ELR (cell line): ENCODE measurements around the gene PCNT.

Source experiments
- DNase-seq: peaks from one replicate; pipeline ENCODE4 v3.0.0-alpha.2; 2015; ENCODE audit warnings: low read depth

The PCNT gene

DNA sequence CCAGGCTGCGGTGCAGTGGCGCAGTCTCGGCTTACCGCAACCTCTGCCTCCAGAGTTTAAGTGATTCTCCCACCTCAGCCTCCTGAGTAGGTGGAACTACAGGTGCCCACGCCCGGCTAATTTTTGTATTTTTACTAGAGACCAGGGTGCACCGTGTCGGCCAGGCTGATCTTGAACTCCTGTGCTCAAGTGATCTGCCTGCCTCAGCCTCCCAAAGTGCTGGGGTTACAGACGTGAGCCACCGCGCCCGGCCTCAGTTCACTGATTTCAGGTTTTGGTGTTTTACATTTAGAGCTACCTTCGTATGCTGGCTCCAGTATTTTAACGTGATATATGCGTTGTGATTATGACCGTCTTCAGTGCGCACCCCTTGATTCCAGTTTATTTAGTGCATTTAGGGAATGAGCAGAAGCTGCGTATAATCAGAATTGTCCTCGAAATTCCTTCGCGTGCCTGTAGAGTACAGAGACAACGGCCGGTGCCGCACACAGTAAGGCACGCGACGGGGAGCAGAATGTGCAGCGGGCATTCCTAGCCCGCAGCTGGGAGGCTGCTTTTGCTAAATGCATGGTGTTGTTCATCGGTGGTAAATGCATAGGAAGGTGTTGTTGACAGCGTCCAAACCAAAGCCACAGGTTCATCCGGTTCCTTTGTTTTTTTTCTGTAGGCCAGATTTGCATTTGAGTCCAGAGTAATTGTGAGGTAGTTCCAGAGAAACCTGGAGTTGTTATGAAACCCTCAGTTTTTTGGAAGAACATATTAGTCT lies 85.9 kb downstream of the PCNT start:
- DNase-seq, result no peak

DNA sequence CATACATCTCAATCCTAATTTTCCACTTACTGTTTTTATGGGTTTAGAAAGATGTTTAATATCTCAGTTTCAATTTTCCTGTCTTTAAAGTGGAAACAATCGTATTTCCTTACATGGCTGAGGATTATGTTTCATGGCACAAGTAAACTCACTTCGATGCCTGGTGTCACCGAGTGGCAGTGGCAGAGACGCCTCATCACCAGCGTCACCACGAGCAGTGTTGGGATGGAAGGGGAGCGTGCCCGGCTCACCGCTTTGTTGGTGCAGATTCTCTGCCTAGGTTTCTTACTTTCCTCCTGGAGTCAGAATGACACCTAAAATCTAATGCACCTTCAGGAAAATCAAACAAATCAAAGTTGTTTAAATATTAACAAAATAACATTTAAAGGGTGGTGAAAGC lies 86.6 kb downstream of the PCNT start:
- no peak for DNase-seq

DNA sequence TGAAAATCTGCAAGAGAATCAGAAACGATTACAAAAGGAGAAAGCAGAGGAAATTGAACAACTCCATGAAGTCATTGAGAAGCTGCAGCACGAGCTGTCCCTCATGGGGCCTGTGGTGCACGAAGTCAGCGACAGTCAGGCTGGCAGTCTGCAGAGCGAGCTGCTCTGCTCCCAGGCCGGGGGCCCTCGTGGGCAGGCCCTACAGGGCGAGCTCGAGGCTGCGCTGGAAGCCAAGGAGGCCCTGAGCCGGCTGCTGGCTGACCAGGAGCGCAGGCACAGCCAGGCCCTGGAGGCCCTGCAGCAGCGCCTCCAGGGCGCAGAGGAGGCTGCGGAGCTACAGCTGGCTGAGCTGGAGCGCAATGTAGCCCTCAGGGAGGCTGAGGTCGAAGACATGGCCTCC lies 87.3 kb downstream of the PCNT start:
- no peak for DNase-seq

DNA sequence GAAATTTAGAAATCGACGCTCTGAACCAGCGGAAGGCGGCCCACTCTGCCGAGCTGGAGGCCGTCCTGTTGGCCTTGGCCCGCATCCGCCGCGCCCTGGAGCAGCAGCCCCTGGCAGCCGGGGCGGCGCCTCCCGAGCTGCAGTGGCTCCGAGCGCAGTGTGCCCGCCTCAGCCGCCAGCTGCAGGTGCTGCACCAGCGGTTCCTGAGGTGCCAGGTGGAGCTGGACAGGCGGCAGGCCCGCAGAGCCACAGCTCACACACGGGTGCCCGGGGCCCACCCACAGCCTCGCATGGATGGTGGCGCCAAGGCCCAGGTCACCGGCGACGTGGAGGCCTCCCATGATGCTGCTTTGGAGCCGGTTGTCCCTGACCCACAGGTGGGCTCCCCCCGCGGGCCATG lies 87.7 kb downstream of the PCNT start:
- no peak for DNase-seq

DNA sequence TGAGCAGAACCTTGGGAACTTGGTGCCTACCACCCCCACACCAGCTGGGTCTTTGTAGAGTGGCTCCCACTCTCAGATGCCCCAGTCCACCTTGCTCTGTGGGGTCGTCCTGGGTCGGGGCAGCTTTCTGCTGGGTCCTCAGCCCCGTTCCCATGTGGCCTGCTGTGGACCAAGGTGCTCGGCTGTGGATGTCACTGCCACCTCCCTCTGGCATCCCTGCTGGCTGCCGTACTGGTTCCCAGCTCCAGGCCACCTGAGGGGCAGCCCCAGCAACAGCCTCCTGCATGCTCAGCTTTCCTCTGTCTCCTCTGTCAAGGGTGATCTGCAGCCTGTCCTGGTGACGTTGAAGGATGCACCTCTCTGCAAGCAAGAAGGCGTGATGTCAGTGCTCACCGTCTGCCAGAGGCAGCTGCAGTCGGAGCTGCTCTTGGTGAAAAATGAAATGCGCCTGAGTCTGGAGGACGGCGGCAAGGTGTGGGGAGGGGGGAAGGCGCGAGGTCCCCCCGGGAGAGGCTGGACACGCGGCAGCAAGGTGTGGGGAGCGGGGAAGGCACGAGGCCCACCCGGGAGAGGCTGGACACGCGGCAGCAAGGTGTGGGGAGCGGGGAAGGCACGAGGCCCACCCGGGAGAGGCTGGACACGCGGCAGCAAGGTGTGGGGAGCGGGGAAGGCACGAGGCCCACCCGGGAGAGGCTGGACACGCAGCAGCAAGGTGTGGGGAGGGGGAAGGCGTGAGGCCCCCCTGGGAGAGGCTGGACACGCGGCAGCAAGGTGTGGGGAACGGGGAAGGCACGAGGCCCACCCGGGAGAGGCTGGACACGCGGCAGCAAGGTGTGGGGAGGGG lies 88.8 kb downstream of the PCNT start:
- DNase-seq, result no peak

DNA sequence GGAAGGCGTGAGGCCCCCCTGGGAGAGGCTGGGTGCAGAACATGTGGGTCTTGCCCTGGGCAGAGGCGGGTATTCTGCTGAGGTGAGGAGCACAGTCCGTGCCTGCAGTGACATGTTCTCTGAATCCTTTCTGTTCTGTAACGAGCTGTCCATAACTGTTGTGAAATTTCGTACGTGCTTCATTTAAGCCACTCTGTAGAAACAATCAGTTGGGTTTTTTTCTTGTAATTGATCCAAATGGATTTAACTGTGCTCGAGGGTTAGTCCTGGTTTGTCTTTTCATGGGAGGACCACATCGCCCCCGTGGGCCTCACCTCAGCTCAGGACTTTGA lies 89.4 kb downstream of the PCNT start:
- DNase-seq, result no peak

DNA sequence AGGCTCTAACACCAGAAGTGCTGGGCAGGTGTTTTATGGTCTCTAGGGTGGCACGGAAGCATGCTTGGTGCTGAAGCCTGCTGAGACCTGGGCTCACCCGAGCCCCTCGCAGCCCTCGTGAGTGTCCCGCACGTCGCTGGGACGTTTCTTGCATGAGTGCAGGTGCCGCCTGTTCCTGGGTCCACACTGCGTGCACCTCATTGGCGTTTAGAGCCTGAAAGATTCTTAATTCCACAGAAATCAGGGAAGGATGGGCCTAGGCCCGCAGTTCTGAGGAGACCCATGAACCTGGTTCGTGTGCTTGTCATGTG lies 91.0 kb downstream of the PCNT start:
- DNase-seq, result no peak

DNA sequence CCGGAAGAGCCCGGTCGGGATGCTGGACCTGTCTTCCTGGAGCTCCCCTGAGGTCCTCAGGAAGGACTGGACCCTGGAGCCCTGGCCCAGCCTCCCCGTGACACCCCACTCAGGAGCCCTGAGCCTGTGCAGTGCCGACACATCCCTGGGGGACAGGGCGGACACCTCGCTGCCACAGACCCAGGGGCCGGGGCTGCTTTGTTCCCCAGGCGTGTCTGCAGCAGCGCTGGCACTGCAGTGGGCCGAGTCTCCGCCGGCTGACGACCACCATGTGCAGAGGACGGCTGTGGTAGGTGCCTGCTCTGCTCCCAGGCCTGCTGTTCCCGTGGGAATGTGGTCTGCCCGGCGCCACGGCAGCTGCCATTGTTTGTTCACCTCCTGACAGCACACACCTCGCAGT lies 92.6 kb downstream of the PCNT start:
- no peak for DNase-seq

DNA sequence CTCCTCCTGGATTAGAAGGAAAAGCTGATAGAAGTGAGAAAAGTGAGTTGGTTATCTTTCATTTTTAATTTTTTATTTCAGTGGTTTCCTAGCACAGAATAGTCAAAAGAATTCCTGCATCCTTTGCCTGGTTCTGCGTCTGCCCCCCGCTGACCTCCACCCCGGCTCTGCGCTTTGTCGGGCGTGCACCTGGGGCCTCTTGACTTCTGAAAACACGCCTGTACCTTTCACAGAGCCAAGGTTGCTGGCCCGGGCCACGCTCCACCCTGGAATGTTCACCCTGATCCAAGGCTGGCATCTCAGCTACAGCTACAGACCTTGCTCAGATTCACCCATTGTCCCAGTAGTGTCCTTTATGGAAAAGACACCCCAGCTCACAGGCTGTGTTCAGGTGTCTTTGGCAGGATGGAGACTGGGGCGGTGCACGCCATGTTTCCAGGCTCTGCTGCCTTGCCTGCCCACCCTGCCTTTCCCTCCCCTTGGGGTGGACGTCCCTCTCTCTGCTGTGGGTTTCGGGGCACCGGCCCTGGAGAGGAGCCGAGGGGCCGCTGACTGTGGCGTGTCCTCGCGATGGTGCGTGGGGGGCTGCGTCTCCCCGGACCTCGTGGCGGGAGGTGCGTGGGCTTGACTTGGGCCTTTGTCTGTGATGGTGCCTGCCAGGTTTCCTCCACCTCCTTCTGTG lies 94.5 kb downstream of the PCNT start:
- no peak for DNase-seq

DNA sequence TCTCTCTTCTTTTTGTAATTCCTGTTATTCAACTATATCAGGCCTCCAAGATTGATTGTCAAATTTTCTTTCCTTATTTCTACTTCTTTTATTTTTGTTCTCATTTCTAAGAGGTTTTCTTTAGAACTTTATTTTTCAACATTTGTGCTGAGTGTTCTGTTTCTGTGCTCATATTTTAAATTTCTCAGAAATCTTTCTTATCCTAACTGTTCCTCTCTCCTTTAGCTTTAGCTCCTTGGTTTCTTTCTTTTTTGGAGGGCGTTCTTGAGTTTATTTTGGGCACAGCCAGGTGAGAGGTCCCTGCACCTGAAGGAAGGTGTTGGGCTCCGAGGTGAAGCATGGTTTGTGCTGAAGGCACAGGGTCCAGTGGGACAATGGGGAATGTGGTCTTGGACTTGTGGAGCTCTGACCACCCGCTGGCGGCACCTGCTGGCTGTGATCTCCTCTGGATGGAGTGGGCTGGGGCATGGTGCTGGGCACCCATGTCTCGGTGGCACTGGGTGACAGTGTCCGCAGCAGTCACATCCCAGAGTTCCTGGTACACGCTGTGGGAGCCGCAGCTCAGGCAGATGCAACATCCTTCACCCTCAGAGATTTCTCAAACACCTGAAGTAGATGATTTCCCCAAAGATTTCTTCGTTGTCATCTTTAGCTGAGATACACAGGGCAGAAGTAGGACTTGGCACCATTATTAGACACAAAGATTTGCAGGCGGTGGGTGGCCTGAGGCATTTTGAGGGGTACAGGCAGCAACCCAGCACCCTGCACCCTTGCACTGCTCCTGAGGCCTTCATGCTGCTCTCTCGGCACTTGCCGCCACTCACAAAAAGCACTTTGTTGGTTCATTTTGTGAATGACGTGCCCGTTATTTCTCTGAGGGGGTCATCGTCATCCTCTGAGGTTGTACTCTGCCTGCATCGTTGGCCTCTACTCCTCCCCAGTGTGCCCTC lies 96.6 kb downstream of the PCNT start:
- DNase-seq, result no peak

DNA sequence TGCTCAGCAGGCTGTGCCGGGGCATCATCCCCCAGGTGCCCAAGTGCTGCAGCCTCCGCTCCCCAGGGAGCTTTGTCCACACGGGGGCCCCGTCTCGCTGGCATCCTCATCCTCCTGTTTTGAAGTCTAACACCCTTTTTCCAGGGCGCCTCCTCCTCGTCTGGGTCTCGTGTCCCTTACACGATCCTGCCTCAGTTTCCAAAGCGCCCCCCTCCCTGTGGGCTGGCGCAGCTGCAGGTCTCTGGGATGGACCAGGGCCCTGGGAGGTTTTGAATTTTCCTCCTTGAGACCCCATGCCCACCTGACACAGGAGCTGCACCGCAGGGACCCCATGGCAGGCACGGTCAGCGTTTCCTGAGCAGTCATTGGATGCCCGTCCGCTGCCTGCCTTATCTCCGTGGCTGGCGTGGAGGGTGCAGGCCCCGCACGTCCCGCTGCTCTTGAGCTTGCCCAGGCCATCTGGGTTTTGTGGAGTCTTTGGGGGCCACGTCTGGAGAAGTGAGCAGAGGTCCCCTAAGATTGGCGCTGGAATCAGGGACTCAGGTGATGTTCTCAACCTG lies 97.3 kb downstream of the PCNT start:
- no peak for DNase-seq

DNA sequence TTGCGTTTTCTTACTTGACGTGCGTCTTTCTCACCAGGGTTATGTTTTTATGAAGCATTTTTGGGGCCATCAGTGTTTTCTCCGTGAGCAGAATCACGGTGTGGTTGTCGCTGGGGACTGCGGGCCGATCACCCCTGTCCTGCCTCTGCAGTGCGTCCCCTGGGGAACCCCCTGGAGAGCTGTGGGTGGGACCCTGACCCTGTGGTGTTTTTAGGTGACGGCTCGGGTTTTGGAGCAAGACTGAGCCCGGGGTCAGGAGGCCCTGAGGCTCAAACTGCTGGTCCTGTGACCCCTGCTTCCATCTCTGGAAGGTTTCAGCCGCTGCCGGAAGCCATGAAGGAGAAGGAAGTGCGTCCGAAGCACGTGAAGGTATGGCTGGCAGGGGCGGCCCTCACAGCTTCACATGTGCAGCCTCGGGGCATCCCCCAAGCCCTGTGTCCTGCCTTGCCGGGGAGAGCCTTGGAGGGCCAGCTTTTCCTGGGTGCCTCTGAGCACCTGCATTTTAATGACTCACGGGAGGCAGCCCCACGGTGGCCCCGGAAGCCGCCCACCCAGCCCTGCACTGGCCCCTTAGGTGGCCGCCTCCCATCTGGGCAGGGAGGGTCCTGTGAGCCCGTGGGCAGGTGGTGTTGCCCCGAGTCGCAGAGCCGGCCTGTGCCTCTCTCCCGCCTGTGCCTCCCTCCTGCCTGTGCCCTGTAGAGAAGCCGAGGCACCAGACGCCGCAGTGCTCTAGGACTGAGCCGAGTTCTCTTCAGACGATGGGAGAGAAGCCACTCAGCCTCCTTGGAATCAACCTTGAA lies 98.0 kb downstream of the PCNT start:
- no peak for DNase-seq

DNA sequence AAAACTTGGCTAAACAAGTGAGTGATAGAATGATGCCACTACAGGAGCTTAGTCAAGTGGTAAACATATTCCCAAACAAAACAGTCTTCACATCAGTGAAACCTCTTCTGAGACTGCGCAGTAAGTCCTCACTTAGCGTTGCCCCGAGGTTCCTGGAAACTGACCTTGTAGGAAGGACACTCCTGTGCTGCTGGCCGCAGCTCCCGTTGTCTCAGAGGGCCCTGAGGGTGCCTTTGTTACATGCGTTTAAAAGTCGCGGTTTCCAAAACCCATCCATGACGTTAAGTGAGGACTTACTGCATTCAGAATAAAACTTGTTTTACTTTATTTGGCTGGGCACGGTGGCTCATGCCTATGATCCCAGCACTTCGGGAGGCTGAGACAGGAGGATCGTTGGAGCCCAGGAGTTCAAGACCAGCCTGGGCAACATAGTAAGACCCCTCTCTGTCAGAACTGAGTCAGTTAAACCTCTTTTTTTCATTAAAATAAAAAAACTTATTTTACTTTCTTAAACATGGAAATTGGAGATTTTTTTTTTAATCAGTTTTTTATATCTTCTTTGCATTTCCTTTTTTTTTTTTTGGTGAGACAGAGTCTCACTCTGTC lies 98.8 kb downstream of the PCNT start:
- no peak for DNase-seq

DNA sequence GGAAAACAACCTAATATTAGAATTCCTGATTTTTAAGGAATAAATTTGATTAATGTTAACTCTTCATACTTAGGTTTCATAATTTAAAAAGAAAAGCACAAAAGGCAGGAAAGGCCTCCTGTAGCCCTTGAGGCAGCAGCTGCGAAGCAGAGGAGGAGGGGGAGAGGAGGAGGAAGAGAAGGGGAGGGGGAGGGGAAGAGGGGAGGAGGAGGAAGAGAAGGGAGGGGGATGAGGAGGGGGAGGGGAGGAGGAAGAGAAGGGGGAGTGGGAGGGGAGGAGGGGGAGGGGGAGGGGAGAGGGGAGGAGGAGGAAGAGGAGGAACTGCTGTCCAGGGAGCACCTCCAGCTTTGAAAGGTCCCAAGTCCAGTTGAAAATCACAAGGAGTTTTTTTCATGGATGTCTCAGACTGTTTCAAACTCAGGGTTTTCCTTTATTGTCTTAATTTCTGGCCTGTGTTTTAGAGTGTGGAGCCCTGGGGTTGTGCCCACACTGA lies 99.6 kb downstream of the PCNT start:
- no peak for DNase-seq

DNA sequence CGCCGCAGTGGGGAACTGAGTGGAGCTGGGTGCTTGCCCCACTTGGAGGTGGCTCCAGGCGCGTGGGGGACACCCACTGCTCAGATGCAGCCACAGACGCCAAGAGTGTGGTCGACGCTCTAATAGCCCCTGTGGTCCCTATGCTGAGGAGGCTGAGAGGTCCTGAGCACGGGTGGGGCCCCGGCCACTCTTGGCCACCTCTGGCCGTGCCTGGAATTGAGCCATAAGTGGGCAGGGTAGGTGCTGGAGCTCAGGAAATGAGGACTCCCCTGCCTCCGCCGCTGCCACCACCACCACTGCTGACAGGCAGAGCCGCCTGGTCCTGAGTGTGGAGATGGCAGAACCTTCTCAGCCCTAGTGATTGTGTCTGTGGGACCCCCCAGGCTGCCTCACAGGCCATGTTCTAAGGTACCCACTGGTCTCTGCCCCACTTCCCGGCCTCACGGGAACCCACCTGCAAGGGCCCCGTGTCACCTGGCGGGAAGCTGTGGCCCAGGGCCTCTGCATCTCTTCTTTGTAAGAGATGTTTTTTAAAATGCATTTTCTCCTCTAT lies 100.2 kb downstream of the PCNT start:
- no peak for DNase-seq

DNA sequence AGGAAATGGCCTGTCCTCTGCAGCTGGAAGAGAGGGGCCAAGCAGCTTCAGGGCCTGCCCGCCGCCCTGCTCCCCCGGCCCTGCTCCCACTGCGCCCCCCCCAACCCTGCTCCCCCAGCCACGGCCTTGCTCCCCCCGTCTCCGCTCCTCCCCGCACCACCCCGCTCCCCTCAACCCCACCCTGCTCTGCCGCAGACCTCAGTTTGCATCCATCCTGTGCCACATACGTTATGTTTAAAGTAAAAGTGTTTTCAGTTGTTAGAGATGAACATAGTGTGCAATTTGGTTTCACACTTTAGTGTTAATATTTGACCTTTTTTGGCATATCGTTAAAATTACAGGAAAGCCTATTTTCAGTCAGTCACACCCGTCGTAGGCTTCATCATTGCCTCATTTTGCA lies 100.7 kb downstream of the PCNT start:
- DNase-seq, result no peak

DNA sequence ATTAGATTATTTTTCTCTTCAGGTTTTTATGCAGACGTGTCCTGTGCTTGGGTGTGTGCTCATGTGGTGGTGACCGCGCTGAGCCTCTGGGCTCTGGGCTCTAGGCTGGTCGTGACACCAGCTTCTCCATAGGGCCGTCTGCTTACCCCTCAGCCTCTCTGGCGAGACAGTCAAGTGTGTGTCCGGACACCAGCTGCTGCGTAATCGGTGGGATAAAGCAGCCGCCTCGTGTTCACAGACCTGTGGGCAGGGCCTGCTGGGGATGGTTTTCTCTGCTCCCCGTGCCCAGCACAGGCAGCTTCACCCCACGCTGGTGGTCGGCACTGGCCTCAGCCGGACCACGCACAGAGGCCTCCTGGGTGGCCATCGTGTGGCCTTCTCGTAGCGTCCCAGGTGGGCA lies 101.1 kb downstream of the PCNT start:
- DNase-seq, result no peak

DNA sequence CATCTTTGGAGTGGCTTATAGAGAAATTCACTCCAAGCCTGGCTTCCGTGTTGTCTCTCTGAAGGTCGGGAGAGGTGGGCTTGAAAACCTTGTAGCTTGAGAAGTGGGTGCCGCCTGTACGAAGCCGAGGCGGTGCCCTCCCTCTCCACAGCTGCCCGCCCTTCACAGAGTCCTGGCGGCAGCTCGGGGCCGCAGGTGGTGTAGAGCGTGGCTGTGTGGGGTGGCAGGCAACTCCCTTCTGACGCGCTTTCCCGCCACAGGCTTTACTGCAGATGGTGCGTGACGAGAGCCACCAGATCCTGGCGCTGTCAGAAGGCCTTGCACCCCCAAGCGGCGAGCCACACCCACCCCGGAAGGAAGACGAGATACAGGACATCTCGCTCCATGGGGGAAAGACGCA lies 101.6 kb downstream of the PCNT start:
- DNase-seq, result no peak

DNA sequence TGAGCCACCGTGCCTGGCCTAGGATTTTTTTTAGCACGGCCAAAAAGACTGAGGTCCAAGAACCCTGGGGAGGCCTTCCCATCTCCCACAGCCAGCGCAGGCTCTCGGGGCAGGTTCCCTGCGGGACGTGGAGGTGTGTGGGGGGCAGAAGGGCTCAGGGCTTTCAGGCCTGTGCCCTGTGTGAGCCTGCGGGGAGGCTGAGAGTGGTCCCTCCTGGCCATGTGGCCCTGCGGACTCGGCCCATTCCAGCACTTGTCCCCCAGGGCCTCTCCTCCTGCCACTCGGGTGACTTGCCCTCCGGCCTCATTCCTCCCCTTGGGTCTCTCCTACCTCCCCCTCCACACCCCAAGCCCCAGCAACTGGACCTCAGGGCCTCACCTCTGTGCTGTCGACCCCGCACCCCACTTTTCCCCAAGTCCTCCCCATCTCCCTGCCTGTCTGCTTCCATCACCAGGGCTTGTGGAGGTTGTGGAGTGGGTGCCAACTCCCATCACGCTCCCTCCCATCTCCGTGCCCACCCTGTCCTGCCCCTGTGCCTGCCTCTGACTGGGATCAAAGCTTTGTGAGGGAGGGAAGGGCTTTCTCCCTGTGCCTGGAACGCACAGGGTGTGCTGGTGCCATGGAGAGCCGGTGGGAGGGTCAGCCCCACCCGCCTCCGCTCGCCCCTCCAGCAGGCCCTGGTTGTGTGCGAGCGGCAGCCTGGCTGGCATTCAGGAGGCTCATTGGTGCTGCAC lies 102.5 kb downstream of the PCNT start:
- no peak for DNase-seq
